Measurements from ENCODE around the gene P4HA3.
"Not testable (repeated sequence)": the region's sequence is repeated elsewhere in the genome, so short reads cannot be mapped to it uniquely, and the experiment has no call there.

Gene P4HA3

GRCh38 chr11:74341921-74342320, 30.5 kb upstream of the P4HA3 start:
- Histone ChIP-seq H3K27ac (no peak overlapping the region), H3K27me3 (replicated peaks) (no peaks in the 10 kb centered on the region), H3K36me3 (replicated peaks) (peaks cover 2% of the 10 kb centered on the region), H3K4me3 (ENCODE audit: low read depth, low read length) (no peak overlapping the region)
- no peak for TF ChIP-seq CTCF (IDR thresholded peaks at IDR 0.05; ENCODE audit: low read depth, low read length, missing control alignments)
- in situ Hi-C loops (cut with HindIII; ENCODE audit: low pct_ligation_motif_present, low sequenced_read_pairs) = no loop called here
- DNase-seq = no peak

GRCh38 chr11:74339619-74340018, 28.2 kb upstream of the P4HA3 start:
- no peaks in the 10 kb centered on the region for H3K36me3 ChIP-seq (replicated peaks)
- no peak overlapping the region for H3K27ac ChIP-seq
- in situ Hi-C loops (cut with HindIII; ENCODE audit: low pct_ligation_motif_present, low sequenced_read_pairs) = no loop called here
- no peak for TF ChIP-seq CTCF (IDR thresholded peaks at IDR 0.05; ENCODE audit: low read depth, low read length, missing control alignments)
- H3K27me3 ChIP-seq (replicated peaks) = no peaks in the 10 kb centered on the region
- DNase-seq = no peak
- H3K4me3 ChIP-seq (ENCODE audit: low read depth, low read length) = no peak overlapping the region

- in situ Hi-C loops (cut with HindIII; ENCODE audit: low pct_ligation_motif_present, low sequenced_read_pairs) = no loop called here
- Histone ChIP-seq H3K36me3 (replicated peaks) (no peaks in the 10 kb centered on the region), H3K27ac (no peak overlapping the region), H3K27me3 (replicated peaks) (no peaks in the 10 kb centered on the region), H3K4me3 (ENCODE audit: low read depth, low read length) (no peak overlapping the region)
- no peak for DNase-seq
- TF ChIP-seq CTCF (IDR thresholded peaks at IDR 0.05; ENCODE audit: low read depth, low read length, missing control alignments) = no peak
Observed at GRCh38 chr11:74338963-74339362, 27.5 kb upstream of the P4HA3 start.

GRCh38 chr11:74333193-74333592, 21.8 kb upstream of the P4HA3 start:
- no peak for DNase-seq
- in situ Hi-C loops (cut with HindIII; ENCODE audit: low pct_ligation_motif_present, low sequenced_read_pairs) = no loop called here
- Histone ChIP-seq H3K27ac (no peak overlapping the region), H3K27me3 (replicated peaks) (no peaks in the 10 kb centered on the region), H3K36me3 (replicated peaks) (no peaks in the 10 kb centered on the region), H3K4me3 (ENCODE audit: low read depth, low read length) (no peak overlapping the region)
- TF ChIP-seq CTCF (IDR thresholded peaks at IDR 0.05; ENCODE audit: low read depth, low read length, missing control alignments) = no peak

GRCh38 chr11:74332291-74332690, 20.9 kb upstream of the P4HA3 start:
- no peak overlapping the region for H3K27ac ChIP-seq
- no peak overlapping the region for H3K4me3 ChIP-seq (ENCODE audit: low read depth, low read length)
- DNase-seq = no peak
- TF ChIP-seq CTCF (IDR thresholded peaks at IDR 0.05; ENCODE audit: low read depth, low read length, missing control alignments) = no peak
- in situ Hi-C loops (cut with HindIII; ENCODE audit: low pct_ligation_motif_present, low sequenced_read_pairs) = no loop called here
- no peaks in the 10 kb centered on the region for H3K27me3 ChIP-seq (replicated peaks)
- H3K36me3 ChIP-seq (replicated peaks) = no peaks in the 10 kb centered on the region

- H3K4me3 ChIP-seq (ENCODE audit: low read depth, low read length); DNase-seq; in situ Hi-C loops (cut with HindIII; ENCODE audit: low pct_ligation_motif_present, low sequenced_read_pairs); H3K36me3 ChIP-seq (replicated peaks); H3K27ac ChIP-seq; H3K27me3 ChIP-seq (replicated peaks): not testable (repeated sequence)
Observed at GRCh38 chr11:74331000-74331399, 19.6 kb upstream of the P4HA3 start.

Data from brain microvascular endothelial cell (primary cell).